ENCODE measurements around the gene SLIT3. TPM values are rescaled to one million over a fixed set of nuclear protein-coding genes. Genes with fewer than 3 reads are reported as not detected.
A peak's percentile ranks its signal among the peaks of the same experiment; 100 is the strongest.

SLIT3 gene
- total RNA-seq, 1 experiment from 2014 or later, result 0.10 TPM

DNA sequence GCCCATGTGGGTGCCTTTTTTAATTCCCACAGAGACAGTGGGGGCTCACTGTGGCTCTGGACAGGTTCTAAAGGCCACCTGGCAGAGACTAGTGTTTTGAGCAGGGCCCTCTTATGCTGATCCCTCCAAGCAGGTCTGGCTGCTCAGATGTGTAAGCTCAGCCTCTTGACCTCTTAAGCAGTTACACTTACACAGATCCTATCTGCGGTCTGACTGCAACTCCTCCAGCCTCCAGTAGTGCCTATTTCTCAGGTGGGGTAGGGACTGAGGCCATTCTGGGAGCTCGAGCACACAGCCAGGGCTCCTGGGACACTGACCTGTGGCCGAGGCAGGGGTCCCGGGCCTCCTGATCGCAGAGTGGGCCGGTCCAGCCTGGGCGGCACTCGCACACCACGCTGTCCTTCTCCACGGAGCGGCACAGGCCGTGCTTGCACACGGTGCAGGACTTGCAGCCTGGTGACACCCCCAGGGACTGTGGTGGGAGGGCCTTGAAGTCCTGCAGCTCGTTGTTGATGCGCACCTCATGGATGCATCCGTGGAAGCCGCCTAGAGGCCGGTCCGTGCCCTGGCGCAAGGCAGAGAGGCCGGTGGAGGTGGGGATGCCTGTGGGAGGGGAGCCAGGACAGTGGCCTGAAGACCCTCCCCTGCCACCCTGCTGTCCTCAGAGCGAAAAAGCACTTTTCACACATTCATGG is 629.9 kb downstream of the SLIT3 start:
- ChIA-PET RAD21 (ENCODE audit: low non-redundant PET in 1 of 2, low total read pairs in 2 of 2, uncharacterized antibody in 2 of 2, unreplicated experiment in 2 of 2) (no interaction called here), CTCF (no interaction called here), POLR2A (no interaction called here)
- no peak for DNase-seq (ENCODE audit: low read depth, low spot score)
- Histone ChIP-seq H3K9me2 (ENCODE audit: insufficient read depth) (no peaks in the 10 kb centered on the region), H4K20me1 (ENCODE audit: insufficient read depth) (no peaks in the 10 kb centered on the region), H3K27ac (ENCODE audit: low read depth, low read length) (no peak overlapping the region), H3K36me3 (ENCODE audit: control insufficient read depth in 1 of 2, insufficient read depth in 2 of 2, low read length in 2 of 2) (no peaks in the 10 kb centered on the region), H3K9me3 (ENCODE audit: control insufficient read depth in 1 of 2, insufficient read depth in 1 of 2, low read depth in 1 of 2, low read length in 2 of 2) (no peaks in the 10 kb centered on the region), H3K4me2 (ENCODE audit: low read length) (no peak overlapping the region), H3K4me1 (ENCODE audit: control insufficient read depth in 1 of 2, insufficient read depth in 2 of 2, low read length in 2 of 2) (no peaks in the 10 kb centered on the region), H2AFZ (ENCODE audit: low read depth, low read length, poor library complexity, severe bottlenecking) (no peak overlapping the region), H3K79me2 (ENCODE audit: insufficient read depth, low read length) (no peaks in the 10 kb centered on the region), H3K4me3 (replicated peaks in 1 of 2; ENCODE audit: low read depth in 1 of 2, low read length in 2 of 2) (no peak overlapping the region), H3K27me3 (ENCODE audit: insufficient read depth, low read length) (no peaks in the 10 kb centered on the region; the same call in 1 of the 2 replicates), H3K9ac (ENCODE audit: low read length) (no peak overlapping the region)
- peak; percentile 56 for ATAC-seq
- TF ChIP-seq ELF1 (IDR thresholded peaks at IDR 0.05; ENCODE audit: borderline replicate concordance, low read depth) (no peak), SRF (IDR thresholded peaks at IDR 0.05; ENCODE audit: low read depth) (no peak), POLR2AphosphoS5 (IDR thresholded peaks at IDR 0.05; ENCODE audit: low read depth, low read length) (no peak), CEBPB (IDR thresholded peaks at IDR 0.05; ENCODE audit: low read depth) (no peak), RAD21 (IDR thresholded peaks at IDR 0.05; ENCODE audit: low read depth) (no peak), CBX3 (IDR thresholded peaks at IDR 0.05; ENCODE audit: low read depth) (no peak), EZH2 (IDR thresholded peaks at IDR 0.05) (no peak)
- TF ChIP-seq, protein P1, sequence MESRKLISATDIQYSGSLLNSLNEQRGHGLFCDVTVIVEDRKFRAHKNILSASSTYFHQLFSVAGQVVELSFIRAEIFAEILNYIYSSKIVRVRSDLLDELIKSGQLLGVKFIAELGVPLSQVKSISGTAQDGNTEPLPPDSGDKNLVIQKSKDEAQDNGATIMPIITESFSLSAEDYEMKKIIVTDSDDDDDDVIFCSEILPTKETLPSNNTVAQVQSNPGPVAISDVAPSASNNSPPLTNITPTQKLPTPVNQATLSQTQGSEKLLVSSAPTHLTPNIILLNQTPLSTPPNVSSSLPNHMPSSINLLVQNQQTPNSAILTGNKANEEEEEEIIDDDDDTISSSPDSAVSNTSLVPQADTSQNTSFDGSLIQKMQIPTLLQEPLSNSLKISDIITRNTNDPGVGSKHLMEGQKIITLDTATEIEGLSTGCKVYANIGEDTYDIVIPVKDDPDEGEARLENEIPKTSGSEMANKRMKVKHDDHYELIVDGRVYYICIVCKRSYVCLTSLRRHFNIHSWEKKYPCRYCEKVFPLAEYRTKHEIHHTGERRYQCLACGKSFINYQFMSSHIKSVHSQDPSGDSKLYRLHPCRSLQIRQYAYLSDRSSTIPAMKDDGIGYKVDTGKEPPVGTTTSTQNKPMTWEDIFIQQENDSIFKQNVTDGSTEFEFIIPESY (IDR thresholded peaks at IDR 0.05; ENCODE audit: extremely low read depth, insufficient replicate concordance, low read length), result no peak
- TF ChIP-seq, protein P2, sequence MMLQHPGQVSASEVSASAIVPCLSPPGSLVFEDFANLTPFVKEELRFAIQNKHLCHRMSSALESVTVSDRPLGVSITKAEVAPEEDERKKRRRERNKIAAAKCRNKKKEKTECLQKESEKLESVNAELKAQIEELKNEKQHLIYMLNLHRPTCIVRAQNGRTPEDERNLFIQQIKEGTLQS (IDR thresholded peaks at IDR 0.05), result no peak
- TF ChIP-seq, protein P3, sequence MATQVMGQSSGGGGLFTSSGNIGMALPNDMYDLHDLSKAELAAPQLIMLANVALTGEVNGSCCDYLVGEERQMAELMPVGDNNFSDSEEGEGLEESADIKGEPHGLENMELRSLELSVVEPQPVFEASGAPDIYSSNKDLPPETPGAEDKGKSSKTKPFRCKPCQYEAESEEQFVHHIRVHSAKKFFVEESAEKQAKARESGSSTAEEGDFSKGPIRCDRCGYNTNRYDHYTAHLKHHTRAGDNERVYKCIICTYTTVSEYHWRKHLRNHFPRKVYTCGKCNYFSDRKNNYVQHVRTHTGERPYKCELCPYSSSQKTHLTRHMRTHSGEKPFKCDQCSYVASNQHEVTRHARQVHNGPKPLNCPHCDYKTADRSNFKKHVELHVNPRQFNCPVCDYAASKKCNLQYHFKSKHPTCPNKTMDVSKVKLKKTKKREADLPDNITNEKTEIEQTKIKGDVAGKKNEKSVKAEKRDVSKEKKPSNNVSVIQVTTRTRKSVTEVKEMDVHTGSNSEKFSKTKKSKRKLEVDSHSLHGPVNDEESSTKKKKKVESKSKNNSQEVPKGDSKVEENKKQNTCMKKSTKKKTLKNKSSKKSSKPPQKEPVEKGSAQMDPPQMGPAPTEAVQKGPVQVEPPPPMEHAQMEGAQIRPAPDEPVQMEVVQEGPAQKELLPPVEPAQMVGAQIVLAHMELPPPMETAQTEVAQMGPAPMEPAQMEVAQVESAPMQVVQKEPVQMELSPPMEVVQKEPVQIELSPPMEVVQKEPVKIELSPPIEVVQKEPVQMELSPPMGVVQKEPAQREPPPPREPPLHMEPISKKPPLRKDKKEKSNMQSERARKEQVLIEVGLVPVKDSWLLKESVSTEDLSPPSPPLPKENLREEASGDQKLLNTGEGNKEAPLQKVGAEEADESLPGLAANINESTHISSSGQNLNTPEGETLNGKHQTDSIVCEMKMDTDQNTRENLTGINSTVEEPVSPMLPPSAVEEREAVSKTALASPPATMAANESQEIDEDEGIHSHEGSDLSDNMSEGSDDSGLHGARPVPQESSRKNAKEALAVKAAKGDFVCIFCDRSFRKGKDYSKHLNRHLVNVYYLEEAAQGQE (IDR thresholded peaks at IDR 0.05; ENCODE audit: low read depth), result no peak
- no TSS peak for BruUV-seq (replicated peaks)
- intact Hi-C loops (cut with micrococcal nuclease), result no loop called here

All from HCT116 (cell line).